HepG2 (cell line): ENCODE measurements around the gene SGK1. TPM values are rescaled to one million over a fixed set of nuclear protein-coding genes. Genes with fewer than 3 reads are reported as not detected.

ENCODE experiments used
- ATRX ChIP-seq: sonication (generic); formaldehyde crosslinking; IDR thresholded peaks from 2 replicates; pipeline ENCODE4 v1.4.0; 2020; ENCODE audit warnings: missing genetic modification reagents, borderline replicate concordance
- CC2D1A ChIP-seq: sonication (generic); formaldehyde crosslinking; IDR thresholded peaks from 2 replicates; pipeline ENCODE4 v1.8.1; 2023; ENCODE audit warnings: mild to moderate bottlenecking, missing genetic modification reagents
- CCDC6 ChIP-seq: sonication (generic); formaldehyde crosslinking; IDR thresholded peaks from 2 replicates; pipeline ENCODE4 v1.8.1; 2022; ENCODE audit warnings: mild to moderate bottlenecking, missing genetic modification reagents, moderate library complexity
- FOXO4 ChIP-seq: sonication (generic); formaldehyde crosslinking; conservative IDR thresholded peaks from 2 replicates; pipeline ENCODE4 v1.8.1; 2023; ENCODE audit warnings: missing genetic modification reagents
- GTF3A ChIP-seq: sonication (generic); formaldehyde crosslinking; conservative IDR thresholded peaks from 2 replicates; pipeline ENCODE4 v1.4.0; 2020; ENCODE audit warnings: mild to moderate bottlenecking, missing genetic modification reagents
- HDAC6 ChIP-seq: fragments of 200-600 bp; sonication (generic); IDR thresholded peaks from 2 replicates; pipeline ENCODE4 v1.7.0; 2017; ENCODE audit warnings: mild to moderate bottlenecking, antibody characterized with exemption, low read length, low read depth
- HNF4A ChIP-seq: sonication (generic); formaldehyde crosslinking; IDR thresholded peaks from 2 replicates; pipeline ENCODE4 v1.4.0; 2020; ENCODE audit warnings: missing genetic modification reagents
- JUN ChIP-seq: sonication (generic); formaldehyde crosslinking; IDR thresholded peaks from 2 replicates; pipeline ENCODE4 v1.4.0; 2020; ENCODE audit warnings: mild to moderate bottlenecking, missing genetic modification reagents
- KDM5A ChIP-seq: fragments of 200-600 bp; sonication (generic); IDR thresholded peaks from 2 replicates; pipeline ENCODE4 v1.7.0; 2018; ENCODE audit warnings: antibody characterized with exemption, mild to moderate bottlenecking, low read length, borderline replicate concordance
- KDM5B ChIP-seq: sonication (generic); formaldehyde crosslinking; IDR thresholded peaks from 2 replicates; pipeline ENCODE4 v1.4.0; 2020; ENCODE audit warnings: missing genetic modification reagents, mild to moderate bottlenecking, borderline replicate concordance
- MEF2D ChIP-seq: sonication (generic); formaldehyde crosslinking; IDR thresholded peaks from 2 replicates; pipeline ENCODE4 v1.5.1; 2020; ENCODE audit warnings: mild to moderate bottlenecking, missing genetic modification reagents
- PPARG ChIP-seq: conservative IDR thresholded peaks from 2 replicates; pipeline ENCODE4 v1.6.1; 2016; ENCODE audit warnings: missing biosample characterization, missing genetic modification reagents
- SNAI1 ChIP-seq: sonication (generic); formaldehyde crosslinking; IDR thresholded peaks from 2 replicates; pipeline ENCODE4 v1.5.0; 2020; ENCODE audit warnings: mild to moderate bottlenecking, missing genetic modification reagents, borderline replicate concordance
- SOX13 ChIP-seq, 3 experiments: fragments of 450-650 bp in 1 of 3; sonication (generic) in 1 of 3; formaldehyde crosslinking in 1 of 3; IDR thresholded peaks in 2 of 3; conservative IDR thresholded peaks in 1 of 3; 2 replicates each; pipeline versions ENCODE4 v1.5.0 to v1.6.1; 2016 to 2020; ENCODE audit warnings: antibody characterized with exemption in 1 of 3, mild to moderate bottlenecking in 1 of 3, missing compliant biosample characterization in 1 of 3, missing genetic modification reagents in 1 of 3, moderate library complexity in 1 of 3
- TCF7 ChIP-seq: sonication (generic); IDR thresholded peaks from 2 replicates; pipeline ENCODE4 v1.6.1; 2016; ENCODE audit warnings: antibody characterized with exemption, low read depth
- YY1 ChIP-seq: IDR thresholded peaks from 2 replicates; pipeline ENCODE4 v1.6.1; 2011; ENCODE audit warnings: low read length, low read depth, moderate library complexity, mild to moderate bottlenecking; ENCODE audit not compliant: insufficient read depth, insufficient replicate concordance
- ZFP91 ChIP-seq: sonication (generic); formaldehyde crosslinking; IDR thresholded peaks from 2 replicates; pipeline ENCODE4 v1.9.0; 2022; ENCODE audit warnings: missing genetic modification reagents, mild to moderate bottlenecking, borderline replicate concordance
- ZNF256 ChIP-seq: sonication (generic); formaldehyde crosslinking; conservative IDR thresholded peaks from 2 replicates; pipeline ENCODE4 v1.4.0; 2020; ENCODE audit warnings: missing genetic modification reagents
- ZNF260 ChIP-seq: sonication (generic); formaldehyde crosslinking; IDR thresholded peaks from 2 replicates; pipeline ENCODE4 v1.4.0; 2020; ENCODE audit warnings: missing genetic modification reagents, low read depth, mild to moderate bottlenecking, borderline replicate concordance
- ZNF446 ChIP-seq: sonication (generic); formaldehyde crosslinking; IDR thresholded peaks from 2 replicates; pipeline ENCODE4 v1.5.0; 2020; ENCODE audit warnings: mild to moderate bottlenecking, missing genetic modification reagents
- ZNF567 ChIP-seq: sonication (generic); formaldehyde crosslinking; IDR thresholded peaks from 2 replicates; pipeline ENCODE4 v1.8.1; 2023; ENCODE audit warnings: mild to moderate bottlenecking, missing genetic modification reagents, borderline replicate concordance
- ZNF788 ChIP-seq: sonication (generic); formaldehyde crosslinking; IDR thresholded peaks from 2 replicates; pipeline ENCODE4 v1.5.0; 2020; ENCODE audit warnings: mild to moderate bottlenecking, missing genetic modification reagents, borderline replicate concordance
- polyA plus RNA-seq, 8 experiments: library from polyadenylated mRNA; depleted of rRNA in 3 of 8; stranded (reverse) in 7 of 8; unstranded in 1 of 8; fragments of >200 nt; fragmentation: Illumina TruSeq in 4 of 8; extraction: Trizol in 4 of 8; gene quantifications; 2 replicates each; pipeline versions ENCODE4 v1.2.1 to v1.2.3, GENCODE V29; 2011 to 2016; ENCODE audit warnings: low read depth in 4 of 8, missing spikeins in 1 of 8, mixed read lengths in 1 of 8; ENCODE audit not compliant: insufficient read depth in 1 of 8
- total RNA-seq, 5 experiments: library from RNA; depleted of rRNA; stranded (reverse); fragments of >200 nt; fragmentation: Illumina TruSeq; extraction: Trizol; gene quantifications; 2 replicates each; pipeline ENCODE4 v1.2.3, GENCODE V29; 2016; ENCODE audit warnings: low read depth in 1 of 5
- TF ChIP-seq, protein P1 (sequence below): sonication (generic); formaldehyde crosslinking; IDR thresholded peaks from 2 replicates; pipeline ENCODE4 v1.4.0; 2020; ENCODE audit warnings: mild to moderate bottlenecking, low read depth, missing genetic modification reagents
- TF ChIP-seq, protein P2 (sequence below): IDR thresholded peaks from 2 replicates; pipeline ENCODE4 v1.6.1; 2016; ENCODE audit warnings: low read depth

Gene SGK1
- total and polyA plus RNA-seq, 2 of the 13 experiments (the other 11 are each of a cell fraction or from before 2014, with no cell fraction given), result 56.1 to 56.2 TPM

DNA sequence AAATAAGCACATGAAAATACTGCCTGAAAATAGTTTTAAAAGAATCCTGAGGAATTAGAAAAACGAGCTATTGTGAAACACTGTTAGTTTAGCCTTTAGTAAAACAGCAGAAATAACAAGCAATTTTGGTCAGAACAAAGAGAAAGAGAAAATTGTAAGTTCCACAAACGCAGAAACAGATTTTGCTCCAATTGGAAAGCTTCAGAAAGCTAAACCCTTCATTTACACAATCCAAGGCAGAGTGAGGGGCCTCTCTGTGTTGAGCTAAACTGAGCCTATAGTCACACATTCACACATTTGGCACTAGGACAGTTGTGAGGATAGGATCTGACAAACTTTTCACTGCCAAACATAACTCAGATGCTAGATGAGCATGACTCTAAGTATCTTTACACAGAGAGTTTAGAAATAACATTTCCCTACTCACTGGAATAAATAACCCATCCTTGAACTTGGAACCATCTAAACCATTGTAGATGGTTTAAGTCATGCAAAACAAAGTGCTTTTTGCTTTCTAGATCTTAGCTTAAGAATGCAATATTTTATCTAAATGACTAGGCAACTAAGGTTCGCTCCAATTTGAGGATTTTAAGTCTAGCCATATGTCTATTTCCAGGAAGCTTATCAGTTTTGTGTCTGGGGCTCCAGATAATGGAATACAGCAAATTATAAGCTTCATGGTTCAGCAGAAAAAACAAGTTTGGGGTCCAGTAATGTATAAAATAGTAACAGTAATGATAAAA, 122.6 kb downstream of the SGK1 start (continued):
- TF ChIP-seq ZFP91 (CRISPR knock-in tag) (no peak), KDM5B (CRISPR knock-in tag) (no peak), SOX13 (IDR thresholded peaks at IDR 0.05) (no peak), SOX13 (CRISPR knock-in tag; conservative IDR thresholded peaks at IDR 0.05 in 1 of 2, IDR thresholded peaks at IDR 0.05 in 1 of 2) (peak in 1 of 2 experiments; percentile 87; a peak in 2 of 4 replicates), ZNF788 (CRISPR knock-in tag) (no peak), FOXO4 (CRISPR knock-in tag) (no peak), CCDC6 (CRISPR knock-in tag) (0 out of 2 replicates have a peak, but pooled peaks have one; percentile 20), HDAC6 (no peak), KDM5A (no peak), PPARG (CRISPR knock-in tag) (peak; percentile 30; the same call in 1 of the 2 replicates), HNF4A (CRISPR knock-in tag) (peak; percentile 46), CC2D1A (CRISPR knock-in tag) (no peak), YY1 (no peak), ZNF260 (CRISPR knock-in tag) (no peak), ZNF446 (CRISPR knock-in tag) (no peak), JUN (CRISPR knock-in tag) (no peak), GTF3A (no peak), SNAI1 (CRISPR knock-in tag) (no peak), ATRX (CRISPR knock-in tag) (no peak), ZNF256 (CRISPR knock-in tag) (no peak), TCF7 (peak; percentile 43), ZNF567 (CRISPR knock-in tag) (no peak), MEF2D (peak; percentile 76; the same call in 1 of the 2 replicates)
- TF ChIP-seq, protein P1, sequence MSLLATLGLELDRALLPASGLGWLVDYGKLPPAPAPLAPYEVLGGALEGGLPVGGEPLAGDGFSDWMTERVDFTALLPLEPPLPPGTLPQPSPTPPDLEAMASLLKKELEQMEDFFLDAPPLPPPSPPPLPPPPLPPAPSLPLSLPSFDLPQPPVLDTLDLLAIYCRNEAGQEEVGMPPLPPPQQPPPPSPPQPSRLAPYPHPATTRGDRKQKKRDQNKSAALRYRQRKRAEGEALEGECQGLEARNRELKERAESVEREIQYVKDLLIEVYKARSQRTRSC (CRISPR knock-in tag), result no peak
- TF ChIP-seq, protein P2, sequence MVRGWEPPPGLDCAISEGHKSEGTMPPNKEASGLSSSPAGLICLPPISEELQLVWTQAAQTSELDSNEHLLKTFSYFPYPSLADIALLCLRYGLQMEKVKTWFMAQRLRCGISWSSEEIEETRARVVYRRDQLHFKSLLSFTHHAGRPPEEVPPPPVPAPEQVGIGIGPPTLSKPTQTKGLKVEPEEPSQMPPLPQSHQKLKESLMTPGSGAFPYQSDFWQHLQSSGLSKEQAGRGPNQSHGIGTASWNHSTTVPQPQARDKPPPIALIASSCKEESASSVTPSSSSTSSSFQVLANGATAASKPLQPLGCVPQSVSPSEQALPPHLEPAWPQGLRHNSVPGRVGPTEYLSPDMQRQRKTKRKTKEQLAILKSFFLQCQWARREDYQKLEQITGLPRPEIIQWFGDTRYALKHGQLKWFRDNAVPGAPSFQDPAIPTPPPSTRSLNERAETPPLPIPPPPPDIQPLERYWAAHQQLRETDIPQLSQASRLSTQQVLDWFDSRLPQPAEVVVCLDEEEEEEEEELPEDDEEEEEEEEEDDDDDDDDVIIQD (CRISPR knock-in tag), result 0 out of 2 replicates have a peak, but pooled peaks have one; percentile 60
